H4 (cell line): ENCODE results near the gene SIX5. TPM values are rescaled to one million over a fixed set of nuclear protein-coding genes. Genes with fewer than 3 reads are reported as not detected.

Experiments
- DNase-seq: peaks from one replicate; pipeline ENCODE4 v3.0.0-alpha.2; 2015; ENCODE audit warnings: low spot score
- total RNA-seq: library from RNA; depleted of rRNA; stranded (reverse); fragments of >200 nt; shearing (Covaris generic); gene quantifications from 2 replicates; pipeline ENCODE4 v1.2.3, GENCODE V29; 2014

The SIX5 gene
- total RNA-seq, 1 experiment from 2014 or later, result 3.2 TPM

DNA sequence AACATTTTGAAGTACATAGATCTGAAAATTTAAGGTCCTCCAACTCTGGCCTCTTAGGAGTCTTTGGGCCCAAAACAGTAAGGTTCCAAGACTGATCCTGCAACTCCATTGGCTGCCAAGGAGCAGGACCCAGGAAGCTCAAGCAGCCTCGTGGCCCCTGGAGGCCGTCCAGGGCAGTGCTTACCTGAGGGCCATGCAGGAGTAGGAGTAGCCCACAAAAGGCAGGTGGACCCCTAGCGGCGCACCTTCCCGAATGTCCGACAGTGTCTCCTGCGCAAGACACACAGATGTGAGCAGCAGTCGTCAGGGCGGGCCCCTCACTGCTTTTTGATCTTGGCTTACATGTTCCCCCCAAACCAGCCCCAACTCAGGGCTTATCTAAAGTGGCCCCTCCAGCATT lies 5.7 kb upstream of the SIX5 start:
- DNase-seq, result no peak

DNA sequence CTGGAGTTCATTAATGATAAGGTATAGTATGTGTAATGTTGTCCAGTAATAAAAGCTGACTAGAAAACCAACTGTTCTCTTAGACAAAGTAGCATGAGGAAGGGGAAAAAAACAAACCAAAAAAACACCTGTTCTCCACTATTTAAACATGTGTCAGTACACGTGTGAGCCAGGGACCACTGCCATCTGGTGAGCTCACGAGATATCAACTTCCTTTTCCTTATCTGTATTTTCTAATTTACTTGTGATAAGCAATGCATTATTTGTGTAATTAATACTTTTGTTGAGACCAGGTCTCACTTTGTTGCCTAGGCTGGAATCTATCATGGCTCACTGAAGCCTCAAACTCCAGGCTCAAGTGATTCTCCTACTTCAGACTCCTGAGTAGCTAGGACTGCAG lies 4.3 kb upstream of the SIX5 start:
- no peak for DNase-seq

- DNase-seq, result no peak
These were observed 3.9 kb upstream of the SIX5 start for GRCh38 chr19:45772912-45773311.

DNA sequence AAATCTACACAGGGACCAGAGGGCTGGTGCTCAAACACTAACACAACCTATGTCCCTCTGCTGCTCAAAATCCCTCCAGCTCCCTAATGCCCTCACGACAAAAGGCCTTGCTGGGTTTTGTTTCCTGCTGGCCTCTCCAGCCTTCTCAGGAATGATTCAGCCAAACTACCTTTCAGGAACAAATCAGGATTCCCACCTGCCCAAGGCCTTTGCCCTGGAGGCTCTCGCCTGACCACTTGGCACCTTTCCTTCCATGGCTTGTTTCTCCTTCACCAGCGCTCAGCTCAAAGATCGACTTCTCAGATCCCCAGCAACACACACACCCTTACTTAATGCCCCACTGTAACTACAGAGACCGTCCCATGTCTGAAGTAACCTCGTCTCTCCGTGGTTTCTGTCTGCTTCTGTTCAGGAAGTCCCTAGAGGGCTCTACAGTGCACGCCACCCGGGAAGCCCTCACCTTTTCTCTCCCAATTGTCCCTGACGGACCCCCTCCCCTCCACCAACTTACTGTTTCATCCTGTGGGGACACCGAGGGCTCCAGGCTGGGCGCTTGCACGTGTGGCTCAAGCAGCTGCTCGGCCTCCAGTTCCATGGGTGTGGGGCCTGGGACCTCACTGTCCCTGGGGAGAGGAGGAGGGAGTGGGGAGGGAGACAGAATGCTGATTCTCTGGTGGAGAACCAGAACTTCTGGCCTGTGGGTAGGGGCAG lies 3.2 kb upstream of the SIX5 start:
- DNase-seq, result no peak

DNA sequence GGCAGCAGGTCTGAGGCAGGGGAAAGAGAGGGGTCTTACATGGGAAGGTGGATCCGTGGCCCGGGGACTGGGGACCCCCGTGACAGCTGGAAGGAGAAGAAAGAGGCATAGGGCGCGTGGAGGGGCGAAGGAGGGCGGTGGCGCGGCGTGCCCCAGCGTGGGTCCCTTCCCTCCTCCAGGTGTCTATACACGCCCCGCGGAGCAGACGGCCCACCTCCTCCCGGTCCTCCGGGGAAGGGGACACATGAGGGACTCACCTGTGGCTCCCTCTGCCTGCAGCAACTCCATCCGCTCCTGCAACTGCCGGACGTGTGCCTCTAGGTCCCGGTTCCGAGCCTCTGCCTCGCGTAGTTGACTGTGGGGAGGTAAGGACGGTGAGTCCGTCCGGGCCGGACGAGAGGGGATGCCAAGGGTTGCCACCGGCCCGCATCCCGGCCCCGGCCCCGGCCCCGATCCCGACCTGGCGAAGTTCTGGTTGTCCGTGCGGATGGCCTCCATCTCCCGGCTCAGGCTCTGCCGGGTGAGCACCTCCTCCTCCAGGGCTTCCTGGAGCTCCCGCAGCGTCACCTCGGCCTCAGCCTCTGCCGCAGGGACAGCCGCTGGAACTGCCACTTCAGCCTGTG lies 2.4 kb upstream of the SIX5 start:
- DNase-seq, result no peak

GRCh38 chr19:45770192-45771101 lies 1.4 kb upstream of the SIX5 start:
- DNase-seq, result peak; percentile 76

DNA sequence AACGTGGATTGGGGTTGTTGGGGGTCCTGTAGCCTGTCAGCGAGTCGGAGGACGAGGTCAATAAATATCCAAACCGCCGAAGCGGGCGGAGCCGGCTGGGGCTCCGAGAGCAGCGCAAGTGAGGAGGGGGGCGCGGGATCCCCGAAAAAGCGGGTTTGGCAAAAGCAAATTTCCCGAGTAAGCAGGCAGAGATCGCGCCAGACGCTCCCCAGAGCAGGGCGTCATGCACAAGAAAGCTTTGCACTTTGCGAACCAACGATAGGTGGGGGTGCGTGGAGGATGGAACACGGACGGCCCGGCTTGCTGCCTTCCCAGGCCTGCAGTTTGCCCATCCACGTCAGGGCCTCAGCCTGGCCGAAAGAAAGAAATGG lies 754 bp upstream of the SIX5 start:
- DNase-seq, result peak; percentile 20

GRCh38 chr19:45768655-45768983 lies 433 bp downstream of the SIX5 start:
- no peak for DNase-seq

DNA sequence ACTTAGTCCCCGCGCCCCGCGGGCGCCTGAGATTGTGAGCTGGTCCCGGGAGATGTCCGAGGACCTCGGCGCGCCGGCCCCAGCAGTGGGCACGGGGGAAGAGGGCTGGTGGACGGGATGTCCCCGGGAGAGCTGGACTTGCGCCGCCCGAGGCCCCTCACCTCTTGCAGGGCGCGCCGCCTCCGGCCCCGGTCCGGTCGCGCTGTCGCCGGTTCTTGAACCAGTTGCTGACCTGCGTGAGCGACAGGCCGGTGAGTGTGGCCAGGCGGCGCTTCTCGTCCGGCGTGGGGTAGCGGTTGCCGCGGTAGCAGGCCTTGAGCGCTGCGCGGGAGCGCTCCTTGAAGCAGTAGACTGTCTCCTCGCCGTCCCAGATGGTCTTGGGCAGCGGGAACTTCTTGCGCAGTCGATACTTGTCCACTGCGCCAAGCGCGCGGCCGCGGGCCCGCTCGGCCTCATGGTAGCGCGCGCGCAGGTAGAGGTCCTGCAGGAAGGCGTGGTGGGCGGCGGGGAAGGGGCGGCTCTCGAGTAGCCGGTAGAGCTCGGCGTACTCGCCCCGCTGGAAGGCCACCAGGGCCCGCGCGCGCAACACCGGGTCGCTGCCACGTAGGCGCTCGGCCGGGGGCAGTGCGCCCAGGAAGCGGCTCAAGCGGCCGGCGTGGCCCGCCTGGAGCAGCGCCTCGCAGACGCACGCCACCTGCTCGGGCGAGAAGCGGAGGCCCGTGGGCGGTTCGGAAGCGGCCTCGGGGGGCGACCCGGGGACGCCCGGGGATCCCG lies 984 bp downstream of the SIX5 start:
- peak; percentile 21 for DNase-seq

DNA sequence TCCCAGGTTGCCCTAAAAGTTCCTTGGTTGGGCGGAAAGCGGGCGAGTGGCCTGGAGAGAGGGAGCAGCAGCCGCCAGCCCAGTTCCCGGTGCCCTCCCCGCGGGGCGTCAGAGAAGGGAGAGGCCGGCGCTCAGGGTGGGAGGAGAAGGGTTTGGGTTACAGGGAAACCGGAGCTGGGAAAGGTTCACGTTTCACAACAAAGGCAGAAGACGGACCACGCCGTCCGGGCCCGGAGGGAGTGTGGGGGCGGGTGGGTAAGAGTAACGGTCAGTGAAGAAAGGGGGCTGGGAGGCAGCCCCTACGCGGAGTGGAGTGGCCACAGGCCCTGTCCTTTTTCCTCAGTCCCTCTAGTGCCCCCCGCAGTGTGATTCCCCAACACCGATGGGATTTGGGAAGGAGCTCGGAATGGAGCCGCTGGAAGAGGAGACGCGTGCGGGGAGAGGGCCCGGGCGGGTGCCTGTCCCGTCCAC lies 1.6 kb downstream of the SIX5 start:
- peak; percentile 46 for DNase-seq

DNA sequence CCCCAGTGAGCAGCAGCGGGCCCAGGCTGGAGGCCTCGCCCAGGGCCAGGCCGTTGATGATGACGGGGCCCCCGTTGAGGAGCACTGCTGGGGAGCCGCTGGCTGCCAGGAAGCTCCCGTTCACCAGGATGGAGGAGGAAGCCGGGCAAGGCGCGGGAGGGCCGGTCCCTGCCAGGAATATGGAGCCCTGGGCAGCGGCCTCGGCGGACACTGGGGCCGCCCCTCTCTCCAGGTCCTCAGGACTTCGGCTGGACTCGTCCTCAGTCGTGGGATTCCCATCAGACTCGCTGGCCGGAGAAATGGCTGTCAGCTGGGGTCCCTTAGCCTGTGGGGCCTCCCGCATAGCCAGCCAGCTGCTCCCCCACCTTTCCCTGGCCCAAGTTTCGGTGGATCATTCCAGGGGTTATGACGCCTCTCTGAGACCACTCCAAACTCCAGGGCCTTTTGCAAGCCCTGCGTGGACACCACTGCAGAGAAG lies 2.1 kb downstream of the SIX5 start:
- DNase-seq, result no peak

DNA sequence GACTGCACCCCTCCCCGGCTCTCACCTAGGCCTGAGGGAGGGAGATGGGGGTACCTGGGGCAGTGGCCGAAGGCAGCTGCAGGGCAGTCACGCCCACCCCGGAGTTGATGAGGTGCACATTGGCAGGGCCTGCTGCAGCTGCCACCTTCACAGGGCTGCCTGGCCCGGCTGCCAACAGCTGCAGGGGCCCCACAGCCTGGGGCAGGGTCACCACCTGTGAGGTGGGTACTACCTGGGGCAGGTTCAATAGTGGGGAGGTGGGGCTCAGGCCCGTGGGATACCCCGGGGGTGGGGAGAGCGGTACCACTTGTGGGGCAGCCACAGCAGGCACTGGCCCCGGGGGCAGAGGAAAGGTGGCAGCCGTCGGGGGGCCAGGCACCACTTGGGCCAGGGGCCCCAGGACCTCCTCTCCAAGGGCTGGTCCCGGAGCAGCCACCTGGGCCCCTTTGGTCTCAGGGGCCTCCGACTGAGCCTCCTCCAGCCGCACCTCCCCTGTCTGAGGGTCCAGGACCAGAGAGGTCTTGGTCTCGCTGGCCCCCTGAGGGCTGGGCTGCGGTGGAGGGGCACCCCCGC lies 2.7 kb downstream of the SIX5 start:
- no peak for DNase-seq

- no peak for DNase-seq
These were observed 3.3 kb downstream of the SIX5 start for GRCh38 chr19:45765702-45766295.

DNA sequence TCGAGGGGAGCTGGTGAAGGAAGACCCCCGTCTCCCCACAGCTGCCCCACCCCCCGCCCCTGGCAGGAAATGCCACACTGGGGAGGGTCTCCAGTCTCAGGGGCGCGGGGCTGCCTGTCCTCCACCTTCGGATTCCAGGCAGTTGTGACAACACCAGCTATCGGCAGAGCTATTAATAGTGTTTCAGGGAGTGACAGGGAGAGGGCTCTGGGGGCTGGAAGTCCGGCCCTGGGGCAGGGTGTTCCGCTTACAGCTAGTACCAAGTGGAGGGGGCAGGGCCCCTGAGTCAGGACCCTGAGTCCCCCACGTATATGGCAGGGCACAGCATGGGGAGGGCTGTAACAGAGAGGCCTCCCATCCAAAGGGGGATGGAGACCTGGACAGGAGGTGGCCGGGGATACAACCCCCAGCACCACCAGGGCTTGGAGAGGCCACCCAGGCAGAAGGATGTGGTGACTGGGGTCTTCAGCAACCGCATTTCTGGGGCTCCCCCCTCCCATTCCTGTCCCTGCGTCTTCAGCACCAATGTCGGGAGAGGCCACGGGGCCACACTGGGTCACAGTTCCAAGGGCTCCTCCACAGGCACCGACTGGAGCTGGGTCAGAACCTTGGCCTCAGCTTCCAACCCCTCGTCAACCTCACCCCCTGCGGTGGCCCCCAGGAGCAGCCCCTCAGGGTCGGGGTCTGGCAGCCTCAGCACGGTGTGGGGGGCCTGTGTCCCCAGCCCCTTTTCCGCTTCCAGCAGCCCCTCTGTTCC lies 3.9 kb downstream of the SIX5 start:
- no peak for DNase-seq

DNA sequence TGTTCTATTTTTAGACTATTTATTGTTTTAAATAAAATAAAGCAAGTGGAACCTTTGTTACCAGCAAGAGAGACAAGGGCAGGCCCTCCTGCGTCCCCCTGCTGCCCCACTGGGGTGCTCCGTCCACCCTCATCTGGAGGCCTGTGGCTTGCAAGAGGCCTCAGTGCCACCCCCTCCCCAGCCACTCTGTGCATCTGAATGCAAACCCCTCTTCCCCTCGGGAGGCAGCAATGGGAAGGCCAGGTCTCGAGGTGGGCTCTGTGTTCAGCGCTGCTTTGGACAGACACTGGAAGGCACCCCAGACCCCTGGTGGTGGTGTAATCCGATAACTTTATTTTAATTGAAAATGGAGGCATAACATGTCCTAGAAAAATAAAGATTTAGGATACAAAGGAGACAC lies 4.6 kb downstream of the SIX5 start:
- DNase-seq, result no peak

DNA sequence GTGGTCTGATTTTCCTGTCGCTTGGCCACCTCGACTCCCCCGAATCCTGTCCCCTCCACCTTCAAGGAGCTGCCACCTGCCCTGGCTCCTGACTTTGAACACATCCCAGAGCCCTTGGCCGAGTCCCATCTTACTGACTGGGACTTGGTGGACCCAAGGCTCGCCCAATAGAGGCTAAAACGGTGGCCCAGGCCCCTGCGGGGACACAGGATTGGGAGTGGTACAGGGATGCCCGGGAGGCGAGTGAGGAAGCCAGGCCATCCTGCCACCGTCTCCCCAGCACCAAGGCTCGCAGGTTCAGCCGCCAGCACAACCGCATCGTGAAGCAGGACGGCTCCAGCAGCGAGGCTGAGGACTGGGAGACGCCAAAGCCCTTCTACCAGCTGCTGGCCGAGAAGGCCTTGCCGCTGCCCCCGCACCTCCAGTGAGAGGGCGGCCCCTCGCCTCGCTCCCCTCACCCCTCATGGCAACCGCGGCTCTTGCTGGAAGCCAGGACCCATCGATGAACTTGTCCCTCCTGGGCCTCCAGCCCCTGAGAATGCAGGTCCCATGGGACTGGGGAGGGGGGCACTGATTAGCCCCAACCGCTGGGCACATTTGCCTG lies 5.3 kb downstream of the SIX5 start:
- no peak for DNase-seq

DNA sequence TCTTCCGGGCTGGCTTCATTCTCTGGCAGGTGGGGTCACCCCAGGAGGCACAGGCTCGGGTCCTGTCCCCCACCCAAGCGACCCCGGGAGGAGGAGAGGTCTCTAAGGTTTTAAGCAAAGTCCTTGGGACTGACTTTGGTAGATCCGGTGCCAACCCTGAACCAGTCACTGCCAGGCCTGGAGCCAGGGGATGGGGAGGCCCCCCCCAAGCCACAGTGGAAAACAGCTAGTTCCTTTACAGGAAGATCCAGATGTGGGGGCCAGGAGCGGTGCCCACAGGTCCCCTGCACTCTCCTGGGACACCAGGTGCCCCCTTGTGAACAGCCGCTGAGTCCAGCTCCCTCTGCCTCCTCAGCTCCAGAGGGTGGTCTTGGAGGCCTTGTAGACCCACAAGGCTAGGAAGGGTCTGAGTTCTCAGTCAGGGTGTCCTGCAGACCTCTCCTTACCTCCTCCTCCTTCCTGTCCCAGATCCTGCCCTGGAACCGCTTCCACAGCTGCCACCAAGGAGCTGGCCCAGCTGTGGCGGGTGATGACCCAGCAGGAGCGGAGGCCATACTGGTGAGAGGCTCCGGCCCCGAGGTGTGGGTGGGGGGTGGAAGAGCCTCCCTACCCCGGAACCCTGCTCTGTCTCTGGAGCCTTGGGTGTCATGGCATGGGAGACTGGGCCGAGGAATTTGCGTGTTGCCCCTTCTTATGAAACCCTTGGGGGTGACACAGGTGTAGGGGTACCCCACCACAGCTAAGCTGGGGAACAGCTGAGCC lies 6.0 kb downstream of the SIX5 start:
- no peak for DNase-seq

DNA sequence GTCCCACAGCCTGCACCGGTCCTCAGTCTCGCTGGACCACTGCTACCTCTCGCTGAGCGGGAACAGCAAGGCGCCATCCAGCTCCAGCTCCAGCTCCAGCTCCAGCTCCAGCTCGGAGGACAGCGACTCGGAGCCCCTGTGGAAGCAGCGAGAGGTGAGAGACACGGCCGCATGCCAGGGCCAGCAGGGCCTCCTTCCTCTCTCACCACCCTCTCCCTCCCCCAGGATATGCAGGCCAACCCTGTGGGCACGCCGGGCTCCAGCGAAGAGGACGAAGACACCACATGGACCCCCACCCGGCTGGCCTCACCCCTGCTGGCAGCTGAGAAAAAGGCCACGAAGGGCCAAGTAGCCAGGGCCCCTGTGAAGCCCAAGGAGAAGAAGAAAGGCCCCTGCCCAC lies 7.3 kb downstream of the SIX5 start:
- no peak for DNase-seq

GRCh38 chr19:45758921-45759320 lies 10.1 kb downstream of the SIX5 start:
- DNase-seq, result no peak
